HG03135 (cell line): ENCODE data around the gene NAA20.
"Not testable (repeated sequence)": the region's sequence is repeated elsewhere in the genome, so short reads cannot be mapped to it uniquely, and the experiment has no call there.

Experiments used
- ATAC-seq: cut with Tn5 transposase; IDR thresholded peaks from one replicate; pipeline ENCODE4 v1.9.1; 2021; ENCODE audit warnings: mild to moderate bottlenecking, moderate library complexity; ENCODE audit not compliant: unreplicated experiment

NAA20 gene

DNA sequence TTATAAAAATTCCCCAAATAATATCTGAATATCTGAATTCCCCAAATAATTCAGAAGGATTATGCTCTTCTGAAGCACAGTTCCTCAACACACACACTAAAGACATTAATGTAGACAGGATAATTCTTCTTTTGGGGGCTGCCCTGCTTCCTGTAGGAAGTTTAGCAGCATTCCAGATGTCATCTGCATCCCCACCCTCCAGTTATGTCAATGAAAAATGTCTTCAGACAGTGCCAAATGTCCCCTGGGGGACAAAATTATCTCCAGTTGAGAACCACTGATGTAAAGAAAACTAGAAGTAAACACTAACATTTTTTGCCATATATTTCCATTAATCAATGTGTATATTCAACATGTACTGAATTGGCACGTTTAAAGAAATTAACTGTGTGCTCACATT, 25.9 kb upstream of the NAA20 start:
- no peak for ATAC-seq

DNA sequence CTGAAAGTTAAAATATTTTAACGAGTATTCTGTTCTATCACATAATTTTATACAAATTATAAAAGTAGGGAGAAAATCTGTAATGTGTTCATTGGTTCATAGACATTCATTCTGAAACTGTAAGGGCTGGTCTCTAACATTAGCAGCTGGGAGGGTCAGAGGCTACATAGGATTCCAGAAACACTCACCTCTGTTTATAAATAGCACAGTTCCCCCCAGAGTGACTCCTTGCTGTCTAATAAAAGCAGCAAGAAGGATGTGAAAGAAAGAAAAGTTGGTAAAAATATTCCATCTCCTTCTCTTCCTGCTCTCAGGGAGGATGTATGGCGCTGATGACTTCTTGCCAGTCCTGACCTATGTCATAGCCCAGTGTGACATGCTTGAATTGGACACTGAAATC, 25.3 kb upstream of the NAA20 start:
- no peak for ATAC-seq

DNA sequence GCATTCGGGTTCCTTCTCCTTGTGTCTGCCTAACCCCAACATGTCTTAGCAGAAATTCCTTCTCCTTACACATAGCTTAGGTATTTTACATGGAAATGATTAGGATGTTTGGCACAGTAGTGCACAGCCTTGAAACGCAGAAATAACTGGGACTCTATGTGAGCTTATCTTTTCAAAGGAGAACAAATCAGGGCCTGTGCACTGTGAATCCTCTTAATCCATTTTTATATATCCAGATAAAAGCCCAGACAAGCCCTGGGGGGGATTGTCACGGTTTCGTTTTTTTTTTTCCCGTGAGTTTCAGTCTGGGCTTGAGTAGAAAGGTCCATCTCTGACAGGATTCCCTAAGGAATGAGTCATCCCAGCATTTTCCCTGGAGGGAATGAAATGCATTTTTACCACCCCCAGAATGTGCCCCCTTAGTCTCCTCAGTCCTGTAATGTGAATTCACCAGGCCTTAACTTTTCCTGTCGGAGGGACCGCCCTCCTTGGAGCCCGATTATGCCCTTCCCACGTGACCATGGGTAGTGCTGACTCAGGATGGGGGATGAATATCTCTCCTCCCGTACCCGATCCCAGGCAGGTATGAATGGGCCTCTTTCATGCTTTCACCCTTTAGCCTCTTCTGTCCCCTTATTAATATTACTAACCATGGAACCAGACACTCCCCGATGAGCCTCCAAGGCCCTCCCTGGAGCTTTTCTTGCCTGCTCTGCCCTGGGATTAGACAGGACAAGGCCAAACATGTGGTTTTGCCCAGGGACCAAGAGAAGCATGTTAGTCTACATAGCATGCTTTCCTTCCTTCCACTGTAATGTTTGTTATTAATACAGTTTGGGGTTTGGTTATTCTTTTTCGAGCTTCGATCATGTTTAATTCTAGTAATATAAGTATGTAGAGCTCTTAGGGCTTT, 23.9 kb upstream of the NAA20 start:
- ATAC-seq = no peak

DNA sequence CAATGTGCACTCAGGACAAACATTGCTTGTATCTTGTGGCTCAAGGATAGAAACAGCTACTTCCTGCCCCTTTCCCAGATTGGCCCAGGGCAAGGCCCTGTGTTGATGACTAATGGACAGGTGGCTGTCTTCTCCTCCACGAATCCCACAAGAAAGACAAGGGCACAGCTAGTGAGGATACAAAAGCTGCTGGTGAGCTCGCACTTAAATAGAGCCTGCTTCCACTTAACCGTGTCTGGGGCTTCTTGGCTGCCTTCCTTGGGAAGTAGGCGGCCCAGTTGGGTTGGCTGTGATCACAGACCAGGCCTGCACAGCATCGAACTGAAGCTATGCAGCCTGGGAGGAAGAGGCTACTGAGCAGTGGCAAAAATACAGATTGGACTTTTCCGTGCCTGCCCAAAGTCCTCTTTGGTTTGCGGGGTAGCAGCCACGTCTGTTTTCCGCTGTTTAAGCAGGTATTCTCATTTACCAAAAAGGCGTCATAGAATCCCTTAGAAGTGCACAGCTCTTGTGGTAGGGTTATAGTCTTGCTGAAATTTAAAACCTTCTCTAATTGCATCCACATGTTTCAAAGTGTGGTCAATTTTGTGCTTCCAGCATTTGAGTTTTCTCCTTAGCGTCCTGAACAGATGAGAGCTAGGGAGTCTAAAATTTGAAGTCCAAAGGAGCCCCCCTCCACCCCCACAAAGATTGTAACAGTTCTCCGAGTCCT, 23.0 kb upstream of the NAA20 start:
- no peak for ATAC-seq

DNA sequence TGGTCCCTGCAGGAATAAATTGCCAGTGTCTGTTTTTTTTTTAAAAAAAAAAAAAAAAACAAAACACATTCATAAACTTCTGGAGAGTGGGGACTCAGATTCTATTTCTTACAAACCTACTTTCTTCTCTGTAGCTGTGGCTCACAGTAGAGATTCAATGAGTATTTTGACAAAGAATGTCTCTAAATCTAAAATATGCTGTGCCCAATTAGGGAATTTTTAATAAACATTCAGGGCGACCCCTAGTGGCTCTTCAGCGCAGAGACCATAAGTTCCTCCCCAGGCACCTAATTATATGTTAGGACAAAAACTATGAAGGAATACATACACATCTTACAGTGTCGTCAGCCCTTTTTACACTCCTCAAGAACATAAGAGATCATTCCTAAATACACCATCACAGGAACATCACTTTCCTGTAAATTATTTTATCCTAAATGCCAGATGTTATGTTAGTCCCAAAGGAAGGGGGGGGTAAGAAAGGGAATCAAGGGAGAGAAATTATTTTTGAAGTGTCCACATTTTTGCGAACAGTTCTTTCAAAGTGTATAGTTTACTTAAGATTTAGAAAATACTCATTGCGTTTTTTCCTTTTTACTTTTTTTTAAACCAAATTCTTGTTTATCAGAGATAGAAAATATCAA, 21.8 kb upstream of the NAA20 start:
- ATAC-seq = no peak

DNA sequence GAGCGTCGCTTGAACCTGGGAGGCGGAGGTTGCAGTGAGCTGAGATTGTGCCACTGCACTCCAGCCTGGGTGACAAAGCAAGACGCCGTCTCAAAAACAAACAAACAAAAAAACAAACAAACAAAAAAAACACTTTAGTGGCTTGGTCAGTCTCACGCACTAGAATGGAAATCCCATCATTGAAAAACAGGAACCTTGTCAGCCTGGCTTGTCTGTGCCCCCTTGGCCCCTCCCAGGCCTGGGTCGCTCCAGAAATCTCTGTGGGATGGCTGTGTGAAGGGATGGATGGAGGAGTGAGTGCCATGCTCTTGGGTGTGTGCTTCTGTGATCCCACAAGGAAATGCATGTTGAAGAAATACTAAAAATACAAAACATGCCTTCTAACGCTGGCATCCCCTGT, 20.9 kb upstream of the NAA20 start:
- no peak for ATAC-seq

DNA sequence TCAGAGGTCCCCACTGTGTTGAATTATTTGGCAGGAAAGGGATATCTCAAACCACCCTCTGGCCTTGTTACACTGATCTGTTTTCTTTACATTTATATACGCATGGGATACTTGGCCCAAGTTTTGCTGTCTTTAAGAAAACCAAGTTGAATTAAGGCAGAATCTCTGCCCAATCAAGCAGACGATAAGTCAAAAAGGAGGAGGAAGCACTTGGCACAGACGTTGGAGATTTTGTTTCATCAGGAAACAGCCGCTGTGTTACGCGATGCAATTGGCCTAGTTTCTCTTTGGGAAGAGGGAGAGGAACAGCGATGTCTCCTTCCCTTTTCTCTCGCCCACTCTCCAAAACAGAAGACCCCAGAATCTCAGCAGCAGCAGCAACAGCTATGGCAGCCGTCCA, 20.2 kb upstream of the NAA20 start:
- no peak for ATAC-seq

DNA sequence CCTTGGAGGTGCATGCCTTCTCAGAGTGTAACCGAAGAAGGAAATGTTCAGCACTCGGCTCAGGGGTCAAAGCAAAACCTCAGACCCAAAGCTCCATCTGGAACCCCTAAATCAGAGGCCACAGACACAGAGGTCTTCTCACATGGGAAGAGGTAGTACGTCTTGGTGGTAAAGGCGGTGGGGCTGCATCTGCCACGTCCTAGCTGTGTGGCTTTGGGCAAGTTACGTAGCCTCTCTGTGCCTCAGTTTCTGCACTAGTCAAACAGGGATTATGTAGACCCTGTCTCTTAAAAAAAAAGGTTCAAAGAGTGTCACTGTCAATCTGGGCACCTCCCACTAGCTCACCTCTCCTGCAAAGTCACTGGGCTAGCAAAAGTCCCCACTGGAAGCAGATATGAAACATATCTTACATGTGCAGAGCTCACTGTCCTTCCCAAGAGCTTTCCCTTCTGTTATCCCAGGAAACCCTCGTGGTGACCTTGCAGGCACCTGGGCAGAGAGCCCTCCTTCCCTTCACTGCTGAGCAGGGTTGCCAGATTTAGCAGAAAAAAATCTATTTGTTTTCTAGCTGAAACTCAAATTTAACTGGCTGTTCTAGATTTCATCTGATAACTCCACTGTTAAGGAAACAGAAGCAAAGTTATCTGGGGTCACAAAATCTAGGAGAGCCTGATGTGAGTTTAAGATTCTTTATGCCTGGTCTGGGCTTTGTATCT, 18.0 kb upstream of the NAA20 start:
- ATAC-seq = no peak

DNA sequence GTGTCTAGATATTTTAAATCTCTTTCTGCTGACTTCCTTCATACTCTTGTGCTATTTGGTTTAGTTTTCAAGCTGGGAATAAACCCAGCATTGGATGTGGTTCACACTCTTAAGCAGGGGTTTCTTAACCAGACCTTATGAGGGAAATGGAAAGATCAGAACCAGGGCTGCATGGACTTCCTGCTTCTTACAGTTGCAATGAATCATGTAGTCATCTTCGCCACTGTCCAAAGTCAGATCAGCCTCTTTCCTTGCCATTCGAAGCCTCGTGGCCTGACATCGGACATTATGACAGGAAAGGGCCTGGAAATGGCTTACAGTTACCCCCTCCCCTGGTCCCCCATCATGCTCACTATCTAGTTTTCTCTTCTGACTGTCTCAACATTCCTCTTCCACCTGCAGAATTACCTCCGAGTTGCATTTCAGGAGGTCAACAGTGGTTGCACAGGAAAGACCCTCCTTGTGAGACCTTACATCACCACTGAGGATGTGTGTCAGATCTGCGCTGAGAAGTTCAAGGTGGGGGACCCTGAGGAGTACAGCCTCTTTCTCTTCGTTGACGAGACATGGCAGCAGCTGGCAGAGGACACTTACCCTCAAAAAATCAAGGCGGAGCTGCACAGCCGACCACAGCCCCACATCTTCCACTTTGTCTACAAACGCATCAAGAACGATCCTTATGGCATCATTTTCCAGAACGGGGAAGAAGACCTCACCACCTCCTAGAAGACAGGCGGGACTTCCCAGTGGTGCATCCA, 16.8 kb upstream of the NAA20 start:
- no peak for ATAC-seq

DNA sequence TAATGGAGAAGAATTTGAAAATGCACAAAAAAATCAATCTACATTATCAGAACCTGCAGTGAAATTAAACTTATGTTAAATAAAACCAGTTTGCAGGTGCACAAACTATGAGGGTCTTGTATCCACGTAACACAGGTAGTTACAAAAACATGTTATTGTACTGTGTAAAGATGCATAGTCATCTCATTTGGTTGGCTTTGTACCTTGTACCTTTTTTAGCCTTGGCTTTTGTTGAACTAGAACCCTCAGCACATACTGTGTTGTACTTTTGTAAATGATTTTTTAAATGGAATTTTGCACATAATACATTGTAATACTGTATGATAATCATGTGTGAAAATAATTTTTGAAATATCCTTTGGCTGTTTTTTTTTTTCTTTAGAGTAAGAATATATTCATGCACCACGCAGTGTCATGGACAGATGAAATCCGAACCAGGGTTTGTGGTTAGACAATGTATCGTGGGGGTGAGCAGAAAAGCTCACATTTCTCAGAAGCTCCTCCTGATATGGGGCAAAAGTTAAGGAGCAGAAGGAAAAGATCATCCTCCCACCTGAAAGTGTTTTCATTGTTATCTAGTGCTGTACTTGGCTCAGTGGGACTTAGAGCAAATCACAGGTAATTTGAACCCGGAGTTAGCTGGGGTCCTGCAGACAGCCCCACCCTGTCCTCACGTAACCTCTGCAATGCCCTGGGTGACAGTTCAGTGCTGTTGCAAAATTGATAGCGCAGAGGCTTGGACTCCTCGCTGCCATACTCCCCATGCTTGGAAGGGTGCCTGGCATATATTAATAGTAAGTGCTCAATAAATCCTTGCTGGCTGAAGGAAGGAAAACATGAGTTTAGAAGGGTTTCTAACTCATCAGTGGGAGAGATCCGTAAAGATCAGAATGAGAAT, 14.8 kb upstream of the NAA20 start:
- no peak for ATAC-seq

DNA sequence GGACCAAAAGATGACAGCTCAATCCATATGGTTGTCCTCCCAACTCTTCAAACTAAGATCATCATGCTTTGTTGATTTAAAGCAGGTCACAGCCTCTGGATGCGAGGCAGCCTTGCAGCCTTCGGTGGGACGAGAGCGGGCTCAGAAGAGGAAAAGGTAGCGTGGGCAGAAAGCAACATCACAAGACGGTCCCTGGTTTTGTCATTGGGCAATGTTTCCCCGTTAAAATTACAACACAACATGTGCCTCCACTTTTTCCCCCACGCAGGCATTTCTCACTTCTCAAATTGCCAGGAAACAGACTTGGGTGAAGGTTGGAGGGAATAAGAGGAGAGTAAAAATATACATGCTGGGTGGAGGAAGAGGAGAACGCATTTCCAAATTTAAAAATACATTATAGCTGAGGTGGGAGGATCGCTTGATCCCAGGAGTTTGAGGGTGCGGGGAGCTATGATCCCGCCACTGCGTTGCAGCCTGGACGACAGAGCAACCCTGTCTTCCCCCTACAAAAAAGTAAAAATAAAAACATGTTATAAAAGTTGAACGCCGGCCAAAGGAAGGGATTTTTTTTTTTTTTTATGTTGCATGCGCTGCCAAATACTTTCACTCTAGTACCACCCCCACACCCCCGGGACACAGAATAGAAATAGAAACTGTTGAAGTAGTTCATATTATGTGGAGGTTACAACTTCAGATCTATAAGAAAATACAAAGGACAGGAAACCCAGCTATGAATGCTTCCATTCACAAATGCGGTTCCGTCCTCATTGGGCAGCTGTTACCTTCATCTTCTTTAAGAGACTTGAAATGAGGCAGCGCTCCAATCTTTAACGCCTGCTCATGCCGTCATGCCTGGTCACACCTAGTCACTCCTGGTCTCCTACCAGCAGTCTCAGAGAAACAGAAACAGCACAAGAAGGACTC, 13.9 kb upstream of the NAA20 start:
- ATAC-seq = no peak

DNA sequence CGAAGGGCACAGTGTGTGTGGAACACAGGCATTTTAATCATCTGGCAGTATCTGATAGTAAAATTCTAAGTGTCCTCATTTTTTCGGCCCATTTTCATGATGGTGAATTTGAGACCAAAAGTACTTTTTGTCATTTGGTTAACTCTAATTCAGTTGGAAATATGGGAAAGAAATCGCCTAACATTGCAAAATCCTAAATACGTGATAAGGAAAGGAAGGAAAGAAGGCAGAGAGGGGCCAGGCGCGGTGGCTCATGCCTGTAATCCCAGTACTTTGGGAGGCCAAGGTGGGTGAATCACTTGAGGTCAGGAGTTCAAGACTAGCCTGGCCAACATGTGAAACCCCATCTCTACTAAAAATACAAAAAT, 13.2 kb upstream of the NAA20 start:
- ATAC-seq = not testable (repeated sequence)

DNA sequence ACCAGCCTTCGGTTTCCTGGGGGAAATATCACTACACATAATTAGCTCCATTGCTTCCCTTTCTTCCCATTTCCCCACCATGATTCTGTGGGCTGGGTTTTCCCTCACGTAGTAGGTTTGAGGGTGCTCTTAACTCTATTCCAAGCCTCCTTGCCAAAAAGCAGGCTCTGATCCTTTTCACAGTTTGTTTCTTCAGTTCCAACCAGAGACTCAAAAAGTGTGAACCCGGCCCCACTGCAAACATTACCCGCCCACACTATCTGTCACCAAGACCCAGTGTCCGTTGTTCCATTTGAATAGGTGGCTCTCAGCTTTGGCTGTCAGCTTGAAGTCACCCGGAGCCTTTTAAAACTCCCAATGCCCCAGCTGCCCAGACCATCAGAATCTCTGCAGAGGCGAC, 11.8 kb upstream of the NAA20 start:
- ATAC-seq = no peak

DNA sequence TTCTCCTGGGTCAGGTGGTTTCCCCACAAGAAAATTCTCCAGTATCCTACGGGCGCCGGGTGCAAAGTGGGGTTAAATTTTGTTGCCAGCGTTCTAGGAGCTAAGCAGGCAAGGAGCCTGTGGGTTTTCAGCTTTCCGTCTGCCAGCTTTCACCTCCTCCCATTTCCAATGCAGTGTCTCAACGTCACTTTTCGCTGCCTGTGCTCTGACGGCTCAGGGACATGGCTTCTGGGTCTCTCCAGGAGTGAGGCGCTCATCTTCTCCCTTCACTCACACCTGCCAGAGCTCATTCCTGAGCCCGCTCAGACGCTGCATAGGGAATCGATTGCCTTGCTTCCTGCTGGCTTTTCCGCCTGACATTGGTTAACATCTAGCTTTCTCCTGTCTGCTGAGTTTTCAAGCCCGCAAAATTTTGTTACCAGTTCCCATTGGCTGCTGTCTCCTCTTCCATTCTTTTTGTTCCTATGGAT, 7.3 kb upstream of the NAA20 start:
- ATAC-seq = no peak

DNA sequence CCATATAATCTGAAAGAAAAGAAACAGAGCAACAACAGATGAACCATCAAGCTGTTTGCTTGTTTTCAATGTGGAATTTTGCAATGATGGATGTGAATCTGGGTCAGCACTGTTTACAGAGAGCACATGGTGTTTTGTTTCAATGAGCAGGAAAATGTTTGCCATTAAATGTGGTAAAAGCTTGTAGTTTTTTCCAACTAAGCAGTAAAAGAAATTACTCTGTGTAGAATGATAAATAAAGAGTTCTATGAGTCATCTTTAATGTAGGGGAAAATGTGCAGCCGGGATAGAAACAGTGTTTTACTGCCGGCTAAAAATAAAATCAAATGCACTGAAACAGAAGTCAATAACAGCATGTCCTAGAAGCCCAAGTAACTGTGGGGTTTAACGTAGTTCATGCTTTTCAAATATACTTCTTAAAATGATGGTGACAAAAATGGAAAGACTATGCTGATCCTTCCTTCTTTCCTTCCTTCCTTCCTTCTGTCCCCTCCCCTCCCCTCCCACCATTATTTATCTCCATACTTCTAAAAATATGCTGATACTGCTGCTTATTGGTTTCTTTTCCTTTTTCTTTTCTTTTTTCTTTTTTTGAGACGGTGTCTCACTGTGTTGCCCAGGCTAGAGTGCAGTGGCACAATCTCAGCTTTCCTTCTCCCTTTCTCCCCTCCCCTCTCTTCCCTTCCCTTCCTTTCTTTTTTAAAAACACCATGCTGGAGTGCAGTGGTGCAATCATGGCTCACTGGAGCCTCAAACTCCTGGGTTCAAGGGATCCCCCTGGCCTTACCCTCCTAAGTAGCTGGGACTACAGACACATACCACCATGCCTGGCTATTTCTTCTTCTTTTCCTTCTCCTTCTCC, 6.3 kb upstream of the NAA20 start:
- no peak for ATAC-seq

DNA sequence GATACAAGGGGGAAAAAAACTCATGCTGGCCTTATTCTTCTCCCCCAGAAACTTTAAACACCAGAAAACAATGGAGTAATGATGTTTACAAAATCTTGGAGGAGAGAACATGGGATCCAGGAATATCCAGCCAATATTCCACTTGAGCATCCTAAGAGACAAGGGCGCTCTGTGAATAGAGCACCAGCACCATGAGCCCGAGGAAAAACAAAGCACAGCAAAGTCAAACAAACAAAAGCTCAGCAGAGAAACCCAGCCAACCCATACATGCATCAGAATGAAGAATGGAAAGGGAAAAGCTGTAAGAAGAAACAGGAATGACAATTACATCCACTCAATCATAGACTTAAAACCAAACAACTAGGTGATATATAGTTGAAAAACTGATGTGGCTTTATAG, 4.6 kb upstream of the NAA20 start:
- ATAC-seq = no peak

DNA sequence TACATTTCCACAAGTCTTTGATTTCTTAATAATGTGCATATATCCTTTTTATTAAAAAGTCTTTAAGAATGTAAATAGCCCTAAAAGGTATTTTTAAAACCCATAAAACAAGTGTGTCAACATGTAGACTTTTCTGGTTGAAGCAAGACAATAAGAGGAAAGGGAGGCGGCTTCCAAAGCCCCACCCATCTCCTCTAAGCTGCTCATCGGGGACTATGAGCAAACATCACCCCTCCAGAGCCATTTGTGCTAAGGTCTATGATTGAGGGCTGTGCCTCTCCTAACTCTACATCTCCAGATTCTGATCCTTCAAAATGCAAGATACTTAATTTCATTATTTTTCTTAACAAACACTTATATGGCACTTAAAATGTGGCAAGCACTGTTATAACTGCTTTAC, 2.5 kb upstream of the NAA20 start:
- ATAC-seq = no peak

DNA sequence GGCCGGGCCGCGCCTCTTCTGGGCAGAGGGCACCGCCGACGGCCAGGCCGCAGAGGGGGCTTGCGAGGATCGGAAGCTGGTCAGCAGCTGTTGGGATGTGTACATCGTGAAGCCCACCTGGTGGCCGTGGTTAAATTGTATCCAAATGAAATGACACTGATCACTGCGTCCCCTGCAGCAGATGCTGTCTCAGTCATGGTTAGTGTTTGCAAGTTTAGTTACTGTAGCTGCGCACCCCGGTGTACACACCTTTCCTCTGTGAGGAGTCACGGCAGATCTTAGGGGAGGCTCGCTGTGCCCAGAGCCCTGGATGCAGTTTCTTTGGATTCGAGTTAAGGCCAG, 653 bp downstream of the NAA20 start:
- peak; percentile 12 for ATAC-seq
